HepG2 (cell line): ENCODE data around the gene HOXA9. TPM values are rescaled to one million over a fixed set of nuclear protein-coding genes. Genes with fewer than 3 reads are reported as not detected.

Experiments
- ATAC-seq: fragments of 200-7000 bp; cut with Tn5 transposase; 3 replicates; pipeline ENCODE4 v1.9.1; 2020; ENCODE audit warnings: mild to moderate bottlenecking, moderate library complexity
- BruUV-seq: library from RNA; stranded (reverse); fragments of 400-500 nt; replicated peaks from 2 replicates; lab custom pipeline; 2021; lab: Mats Ljungman, UMichigan
- CTCF ChIA-PET: fragments of 300-600 bp; formaldehyde crosslinking; extraction: SDS; loops from one replicate; lab custom pipeline; 2021; ENCODE audit warnings: low total read pairs, inconsistent platforms, low intra/inter-chr PET ratio; lab: Yijun Ruan, JAX
- POLR2A ChIA-PET: fragments of 350-600 bp; sonication (Branson Sonifier 250); formaldehyde crosslinking; loops from one replicate; lab custom pipeline; 2020; ENCODE audit warnings: antibody characterized with exemption, inconsistent platforms; lab: Yijun Ruan, JAX
- DNase-seq: peaks from one replicate; pipeline ENCODE4 v3.0.0-alpha.2; 2015; ENCODE audit warnings: low spot score
- FAIRE-seq: peaks from 3 replicates; lab custom pipeline; 2011; peaks lifted over from hg19 to GRCh38; lab: Jason Lieb, UNC
- H2AFZ ChIP-seq: one replicate; pipeline ENCODE4 v1.6.1; 2011; ENCODE audit warnings: low read length, inconsistent platforms
- H3K27ac ChIP-seq: fragments of 300-600 bp; 3 replicates; pipeline ENCODE4 v1.8.0; 2011; ENCODE audit warnings: mixed run types, mild to moderate bottlenecking, mixed read lengths, low read length, inconsistent platforms; ENCODE audit not compliant: insufficient read depth; ENCODE audit errors: extremely low read length
- H3K27me3 ChIP-seq, 2 experiments: fragments of 200-600 bp in 1 of 2; 2 replicates in 1 of 2; 3 replicates in 1 of 2; pipeline versions ENCODE4 v1.6.0 to v1.8.0; 2011; ENCODE audit warnings: low read length in 2 of 2, mild to moderate bottlenecking in 2 of 2, moderate library complexity in 2 of 2, inconsistent platforms in 1 of 2; ENCODE audit not compliant: insufficient read depth in 2 of 2, control insufficient read depth in 1 of 2
- H3K36me3 ChIP-seq, 2 experiments: fragments of 200-600 bp in 1 of 2; replicated peaks in 1 of 2; 2 replicates in 1 of 2; 3 replicates in 1 of 2; pipeline versions ENCODE4 v1.5.1 to v1.8.0; 2011; ENCODE audit warnings: low read length in 2 of 2, inconsistent platforms in 1 of 2; ENCODE audit not compliant: insufficient read depth in 2 of 2, control insufficient read depth in 1 of 2
- H3K4me1 ChIP-seq: 2 replicates; pipeline ENCODE4 v1.5.1; 2012; ENCODE audit warnings: low read length, inconsistent platforms; ENCODE audit not compliant: insufficient read depth
- H3K4me2 ChIP-seq: 2 replicates; pipeline ENCODE4 v1.6.0; 2011; ENCODE audit warnings: low read depth, low read length, inconsistent platforms
- H3K4me3 ChIP-seq, 3 experiments: fragments of 200-600 bp in 1 of 3; sonication (generic), shearing (Covaris generic) in 1 of 3; replicated peaks in 1 of 3; 2 replicates each; pipeline ENCODE4 v1.5.1; 2011 to 2016; ENCODE audit warnings: low read length in 3 of 3, inconsistent platforms in 2 of 3, low read depth in 2 of 3, mild to moderate bottlenecking in 2 of 3, control low read depth in 1 of 3, mixed read lengths in 1 of 3; ENCODE audit not compliant: insufficient read depth in 1 of 3
- H3K79me2 ChIP-seq: one replicate; pipeline ENCODE4 v1.6.1; 2011; ENCODE audit warnings: low read length, inconsistent platforms; ENCODE audit not compliant: insufficient read depth
- H3K9ac ChIP-seq: 2 replicates; pipeline ENCODE4 v1.6.0; 2011; ENCODE audit warnings: mild to moderate bottlenecking, low read depth, low read length, inconsistent platforms; ENCODE audit not compliant: insufficient read depth
- H3K9me3 ChIP-seq: 2 replicates; pipeline ENCODE4 v1.5.1; 2012; ENCODE audit warnings: mild to moderate bottlenecking, low read length
- H4K20me1 ChIP-seq: 2 replicates; pipeline ENCODE4 v1.6.0; 2011; ENCODE audit warnings: inconsistent platforms, mild to moderate bottlenecking, low read length, moderate library complexity; ENCODE audit not compliant: insufficient read depth
- BORCS8-MEF2B ChIP-seq: sonication (generic); formaldehyde crosslinking; IDR thresholded peaks from 2 replicates; pipeline ENCODE4 v1.8.0; 2022; ENCODE audit warnings: mild to moderate bottlenecking, missing genetic modification reagents
- CEBPG ChIP-seq: IDR thresholded peaks from 2 replicates; pipeline ENCODE4 v1.6.1; 2016
- KDM4B ChIP-seq: sonication (generic); formaldehyde crosslinking; IDR thresholded peaks from 2 replicates; pipeline ENCODE4 v1.4.0; 2020; ENCODE audit warnings: missing genetic modification reagents
- NCOA2 ChIP-seq: sonication (generic); formaldehyde crosslinking; IDR thresholded peaks from 2 replicates; pipeline ENCODE4 v1.8.0; 2022; ENCODE audit warnings: inconsistent platforms
- NR2C2 ChIP-seq: sonication (generic); formaldehyde crosslinking; IDR thresholded peaks from 2 replicates; pipeline ENCODE4 v1.4.0; 2020; ENCODE audit warnings: missing genetic modification reagents, mild to moderate bottlenecking, moderate library complexity, borderline replicate concordance
- RFX5 ChIP-seq: IDR thresholded peaks from 2 replicates; pipeline ENCODE4 v1.6.1; 2011; ENCODE audit warnings: low read depth, low read length, improper control_type of control experiment
- ZNF12 ChIP-seq: sonication (generic); formaldehyde crosslinking; IDR thresholded peaks from 2 replicates; pipeline ENCODE4 v1.5.0; 2020; ENCODE audit warnings: missing genetic modification reagents
- ZNF205 ChIP-seq: IDR thresholded peaks from 2 replicates; pipeline ENCODE4 v1.6.1; 2018; ENCODE audit warnings: missing biosample characterization, missing genetic modification reagents
- ZNF446 ChIP-seq: sonication (generic); formaldehyde crosslinking; IDR thresholded peaks from 2 replicates; pipeline ENCODE4 v1.5.0; 2020; ENCODE audit warnings: mild to moderate bottlenecking, missing genetic modification reagents
- ZNF484 ChIP-seq: sonication (generic); formaldehyde crosslinking; IDR thresholded peaks from 2 replicates; pipeline ENCODE4 v1.5.1; 2020; ENCODE audit warnings: mild to moderate bottlenecking, low read depth, missing genetic modification reagents, borderline replicate concordance
- ZNF780A ChIP-seq: sonication (generic); formaldehyde crosslinking; IDR thresholded peaks from 2 replicates; pipeline ENCODE4 v1.8.0; 2022; ENCODE audit warnings: mild to moderate bottlenecking, missing genetic modification reagents, moderate library complexity
- ZNF790 ChIP-seq: sonication (generic); formaldehyde crosslinking; IDR thresholded peaks from 2 replicates; pipeline ENCODE4 v1.8.0; 2022; ENCODE audit warnings: missing genetic modification reagents, mild to moderate bottlenecking, borderline replicate concordance
- WGBS: methylation state at CpG from one replicate; pipeline ENCODE4 v1.1.6; 2017; ENCODE audit warnings: low lambda C conversion rate; 5-methylcytosine and 5-hydroxymethylcytosine counted together
- in situ Hi-C: cut with HindIII; loops from 2 replicates; pipeline ENCODE4 v1.10.0; 2017; ENCODE audit warnings: low pct_unique_long_range_greater_than_20kb; ENCODE audit not compliant: extremely low pct_ligation_motif_present
- intact Hi-C: fragments of 100-400 bp; cut with micrococcal nuclease; formaldehyde crosslinking; loops from one replicate; pipeline ENCODE4 v1.10.0; 2022; ENCODE audit not compliant: unreplicated experiment
- polyA plus RNA-seq, 8 experiments: library from polyadenylated mRNA; depleted of rRNA in 3 of 8; stranded (reverse) in 7 of 8; unstranded in 1 of 8; fragments of >200 nt; fragmentation: Illumina TruSeq in 4 of 8; extraction: Trizol in 4 of 8; gene quantifications; 2 replicates each; pipeline versions ENCODE4 v1.2.1 to v1.2.3, GENCODE V29; 2011 to 2016; ENCODE audit warnings: low read depth in 4 of 8, missing spikeins in 1 of 8, mixed read lengths in 1 of 8; ENCODE audit not compliant: insufficient read depth in 1 of 8
- total RNA-seq, 5 experiments: library from RNA; depleted of rRNA; stranded (reverse); fragments of >200 nt; fragmentation: Illumina TruSeq; extraction: Trizol; gene quantifications; 2 replicates each; pipeline ENCODE4 v1.2.3, GENCODE V29; 2016; ENCODE audit warnings: low read depth in 1 of 5
- TF ChIP-seq, protein P1 (sequence below): sonication (generic); formaldehyde crosslinking; IDR thresholded peaks from 2 replicates; pipeline ENCODE4 v1.4.0; 2020; ENCODE audit warnings: missing genetic modification reagents, borderline replicate concordance
- TF ChIP-seq, protein P2 (sequence below): sonication (generic); formaldehyde crosslinking; IDR thresholded peaks from 2 replicates; pipeline ENCODE4 v1.5.1; 2020; ENCODE audit warnings: missing genetic modification reagents, mild to moderate bottlenecking, borderline replicate concordance
- TF ChIP-seq, protein P3 (sequence below): sonication (generic); formaldehyde crosslinking; IDR thresholded peaks from 2 replicates; pipeline ENCODE4 v1.5.1; 2020; ENCODE audit warnings: missing genetic modification reagents, mild to moderate bottlenecking, borderline replicate concordance

The HOXA9 gene
- total and polyA plus RNA-seq, 2 of the 13 experiments (the other 11 are each of a cell fraction or from before 2014, with no cell fraction given), result not detected

DNA sequence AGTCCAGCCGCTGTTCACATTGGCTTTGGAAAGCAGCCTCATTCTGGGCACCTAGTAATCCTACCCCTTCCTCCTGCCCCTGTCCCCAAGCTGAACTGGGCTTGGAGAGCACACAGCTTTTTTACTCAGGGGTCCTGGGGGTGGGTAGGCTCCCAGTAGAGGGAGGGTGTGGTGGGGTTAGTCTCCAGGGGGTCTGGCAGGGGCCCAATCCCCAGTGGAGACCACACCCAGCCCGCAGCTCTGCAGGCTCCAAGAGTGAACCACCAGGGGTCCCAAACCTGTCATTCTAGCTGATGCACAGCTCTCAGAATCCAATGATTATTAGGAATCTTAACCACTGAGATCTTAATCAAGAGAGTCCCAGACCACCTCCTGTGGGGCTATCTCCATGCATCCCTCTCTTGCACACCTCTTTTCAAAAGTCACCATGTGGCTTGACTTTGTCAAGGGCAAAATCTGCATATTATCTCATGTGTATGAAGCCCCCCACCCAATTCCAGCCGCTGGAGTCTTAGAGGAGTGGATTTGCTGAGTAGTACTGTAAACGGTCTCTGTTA lies 17.0 kb upstream of the HOXA9 start:
- H3K9me3 ChIP-seq, result no peaks in the 10 kb centered on the region
- no peaks in the 10 kb centered on the region for H3K36me3 ChIP-seq
- no peaks in the 10 kb centered on the region for H3K79me2 ChIP-seq
- in situ Hi-C loops (no loop called here), intact Hi-C loops (no loop called here)
- POLR2A ChIA-PET, result no interaction called here
- CTCF ChIA-PET, result no interaction called here
- peaks cover 6% of the 10 kb centered on the region; the same call in 1 of the 2 replicates for H4K20me1 ChIP-seq
- ATAC-seq (no peak), DNase-seq (no peak), FAIRE-seq (no peak)
- peaks cover 38% of the 10 kb centered on the region for H3K4me1 ChIP-seq
- no peak overlapping the region for H3K9ac ChIP-seq
- BruUV-seq, result no TSS peak
- H3K27ac ChIP-seq, result no peak overlapping the region
- H3K27me3 ChIP-seq, result peaks cover 27 to 90% of the 10 kb centered on the region in 2 experiments
- H3K4me2 ChIP-seq, result no peak overlapping the region
- H2AFZ ChIP-seq, result no peak overlapping the region
- 53% methylated on average over 3 of the region's 4 CpGs for WGBS
- no peak overlapping the region for H3K4me3 ChIP-seq
- TF ChIP-seq, protein P1, sequence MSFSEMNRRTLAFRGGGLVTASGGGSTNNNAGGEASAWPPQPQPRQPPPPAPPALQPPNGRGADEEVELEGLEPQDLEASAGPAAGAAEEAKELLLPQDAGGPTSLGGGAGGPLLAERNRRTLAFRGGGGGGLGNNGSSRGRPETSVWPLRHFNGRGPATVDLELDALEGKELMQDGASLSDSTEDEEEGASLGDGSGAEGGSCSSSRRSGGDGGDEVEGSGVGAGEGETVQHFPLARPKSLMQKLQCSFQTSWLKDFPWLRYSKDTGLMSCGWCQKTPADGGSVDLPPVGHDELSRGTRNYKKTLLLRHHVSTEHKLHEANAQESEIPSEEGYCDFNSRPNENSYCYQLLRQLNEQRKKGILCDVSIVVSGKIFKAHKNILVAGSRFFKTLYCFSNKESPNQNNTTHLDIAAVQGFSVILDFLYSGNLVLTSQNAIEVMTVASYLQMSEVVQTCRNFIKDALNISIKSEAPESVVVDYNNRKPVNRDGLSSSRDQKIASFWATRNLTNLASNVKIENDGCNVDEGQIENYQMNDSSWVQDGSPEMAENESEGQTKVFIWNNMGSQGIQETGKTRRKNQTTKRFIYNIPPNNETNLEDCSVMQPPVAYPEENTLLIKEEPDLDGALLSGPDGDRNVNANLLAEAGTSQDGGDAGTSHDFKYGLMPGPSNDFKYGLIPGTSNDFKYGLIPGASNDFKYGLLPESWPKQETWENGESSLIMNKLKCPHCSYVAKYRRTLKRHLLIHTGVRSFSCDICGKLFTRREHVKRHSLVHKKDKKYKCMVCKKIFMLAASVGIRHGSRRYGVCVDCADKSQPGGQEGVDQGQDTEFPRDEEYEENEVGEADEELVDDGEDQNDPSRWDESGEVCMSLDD (CRISPR knock-in tag), result no peak
- TF ChIP-seq ZNF12 (CRISPR knock-in tag) (no peak), ZNF790 (CRISPR knock-in tag) (no peak), CEBPG (CRISPR knock-in tag) (no peak), NCOA2 (CRISPR knock-in tag) (no peak), ZNF484 (CRISPR knock-in tag) (no peak), NR2C2 (no peak), ZNF205 (no peak), BORCS8-MEF2B (CRISPR knock-in tag) (no peak), ZNF446 (CRISPR knock-in tag) (no peak), ZNF780A (CRISPR knock-in tag) (no peak), RFX5 (no peak), KDM4B (CRISPR knock-in tag) (no peak)
- TF ChIP-seq, protein P2, sequence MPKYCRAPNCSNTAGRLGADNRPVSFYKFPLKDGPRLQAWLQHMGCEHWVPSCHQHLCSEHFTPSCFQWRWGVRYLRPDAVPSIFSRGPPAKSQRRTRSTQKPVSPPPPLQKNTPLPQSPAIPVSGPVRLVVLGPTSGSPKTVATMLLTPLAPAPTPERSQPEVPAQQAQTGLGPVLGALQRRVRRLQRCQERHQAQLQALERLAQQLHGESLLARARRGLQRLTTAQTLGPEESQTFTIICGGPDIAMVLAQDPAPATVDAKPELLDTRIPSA (CRISPR knock-in tag), result no peak
- TF ChIP-seq, protein P3, sequence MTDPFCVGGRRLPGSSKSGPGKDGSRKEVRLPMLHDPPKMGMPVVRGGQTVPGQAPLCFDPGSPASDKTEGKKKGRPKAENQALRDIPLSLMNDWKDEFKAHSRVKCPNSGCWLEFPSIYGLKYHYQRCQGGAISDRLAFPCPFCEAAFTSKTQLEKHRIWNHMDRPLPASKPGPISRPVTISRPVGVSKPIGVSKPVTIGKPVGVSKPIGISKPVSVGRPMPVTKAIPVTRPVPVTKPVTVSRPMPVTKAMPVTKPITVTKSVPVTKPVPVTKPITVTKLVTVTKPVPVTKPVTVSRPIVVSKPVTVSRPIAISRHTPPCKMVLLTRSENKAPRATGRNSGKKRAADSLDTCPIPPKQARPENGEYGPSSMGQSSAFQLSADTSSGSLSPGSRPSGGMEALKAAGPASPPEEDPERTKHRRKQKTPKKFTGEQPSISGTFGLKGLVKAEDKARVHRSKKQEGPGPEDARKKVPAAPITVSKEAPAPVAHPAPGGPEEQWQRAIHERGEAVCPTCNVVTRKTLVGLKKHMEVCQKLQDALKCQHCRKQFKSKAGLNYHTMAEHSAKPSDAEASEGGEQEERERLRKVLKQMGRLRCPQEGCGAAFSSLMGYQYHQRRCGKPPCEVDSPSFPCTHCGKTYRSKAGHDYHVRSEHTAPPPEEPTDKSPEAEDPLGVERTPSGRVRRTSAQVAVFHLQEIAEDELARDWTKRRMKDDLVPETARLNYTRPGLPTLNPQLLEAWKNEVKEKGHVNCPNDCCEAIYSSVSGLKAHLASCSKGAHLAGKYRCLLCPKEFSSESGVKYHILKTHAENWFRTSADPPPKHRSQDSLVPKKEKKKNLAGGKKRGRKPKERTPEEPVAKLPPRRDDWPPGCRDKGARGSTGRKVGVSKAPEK (CRISPR knock-in tag), result no peak
